Ovary (tissue), 9 donors: ENCODE data around the gene JAG2. TPM values are rescaled to one million over a fixed set of nuclear protein-coding genes. Genes with fewer than 3 reads are reported as not detected.

ENCODE experiments used
- DNase-seq, 5 donors: peaks; one replicate each; pipeline ENCODE4 v3.0.0-alpha.2; 2019 to 2020
- H3K27ac ChIP-seq, 2 donors: fragments of 200-600 bp; one replicate each; pipeline versions ENCODE4 v1.5.1 to v1.8.0; 2019 to 2022
- H3K27me3 ChIP-seq: fragments of 200-600 bp; one replicate; pipeline ENCODE4 v1.8.0; 2022
- H3K36me3 ChIP-seq: fragments of 200-600 bp; sonication (generic); one replicate; pipeline ENCODE4 v1.5.1; 2019
- H3K4me1 ChIP-seq: one replicate; pipeline ENCODE4 v1.8.1; 2013; ENCODE audit warnings: mild to moderate bottlenecking, moderate library complexity; ENCODE audit not compliant: insufficient read depth
- H3K4me3 ChIP-seq: fragments of 200-600 bp; sonication (generic); one replicate; pipeline ENCODE4 v1.5.1; 2017
- H3K9me3 ChIP-seq, 2 donors: fragments of 200-600 bp in 1 of 2; sonication (generic) in 1 of 2; one replicate each; pipeline versions ENCODE4 v1.5.1 to v1.8.1; 2013 to 2019; ENCODE audit warnings: mild to moderate bottlenecking in 1 of 2, moderate library complexity in 1 of 2
- CTCF ChIP-seq, 3 donors: fragments of 450-650 bp in 2 of 3; fragments of 200-600 bp in 1 of 3; IDR thresholded peaks; one replicate each; pipeline versions ENCODE4 v1.5.1 to v1.8.0; 2016 to 2022; ENCODE audit warnings: antibody characterized with exemption in 3 of 3, mild to moderate bottlenecking in 1 of 3
- EP300 ChIP-seq: sonication (generic); formaldehyde crosslinking; IDR thresholded peaks from one replicate; pipeline ENCODE4 v1.6.1; 2017; ENCODE audit warnings: antibody characterized with exemption
- POLR2A ChIP-seq: fragments of 450-650 bp; IDR thresholded peaks from one replicate; pipeline ENCODE4 v1.6.1; 2017; ENCODE audit warnings: antibody characterized with exemption, mild to moderate bottlenecking, moderate library complexity
- WGBS, 3 donors: extraction: QIAGEN DNeasy Blood & Tissue Kit in 1 of 3; methylation state at CpG; one replicate each; pipeline versions ENCODE4 v1.1.5 to v1.1.7; 2013 to 2017; 5-methylcytosine and 5-hydroxymethylcytosine counted together
- intact Hi-C, 4 donors: fragments of 100-400 bp; cut with DNase I; formaldehyde crosslinking; loops; one replicate each; pipeline versions ENCODE4 v1.11.0 to v1.15.1; 2022 to 2023
- polyA plus RNA-seq, 2 donors: library from polyadenylated mRNA; stranded (reverse); fragments of 200-250 nt in 1 of 2; fragments of 350-450 nt in 1 of 2; fragmentation: Illumina TruSeq in 1 of 2; extraction: RNeasy Lipid Tissue Mini Kit (QIAGEN cat#74804) in 1 of 2; gene quantifications; one replicate each; pipeline ENCODE4 v1.2.3, GENCODE V29; 2013 to 2014
- total RNA-seq, 7 donors: library from RNA; depleted of rRNA in 2 of 7; stranded (reverse); fragments of >200 nt in 2 of 7; fragmentation: NEBNext Ultra II Directional in 3 of 7; extraction: Animal tissue kit (Norgen Biotek cat#: 25700) in 3 of 7; gene quantifications; one replicate each; pipeline versions ENCODE4 v1.1.0 to v1.2.4, GENCODE V29; 2016 to 2023
- donor health status: DM: no; HTN: no; CAD: no; lungs with moderate emphysema.
- donor health status: DM: no; HTN: no; CAD: no.
- donor health status: Bipolar disorder and iron deficiency.
- donor health status: DM: yes; HTN: yes; CAD: no.
- donor health status: DM: no; HTN: no; CAD: no.
- donor health status: DM: yes; HTN: yes; CAD: no.

JAG2 gene
- total and polyA plus RNA-seq, 9 donors = 0.78 to 10.2 (median 6.5) TPM

DNA sequence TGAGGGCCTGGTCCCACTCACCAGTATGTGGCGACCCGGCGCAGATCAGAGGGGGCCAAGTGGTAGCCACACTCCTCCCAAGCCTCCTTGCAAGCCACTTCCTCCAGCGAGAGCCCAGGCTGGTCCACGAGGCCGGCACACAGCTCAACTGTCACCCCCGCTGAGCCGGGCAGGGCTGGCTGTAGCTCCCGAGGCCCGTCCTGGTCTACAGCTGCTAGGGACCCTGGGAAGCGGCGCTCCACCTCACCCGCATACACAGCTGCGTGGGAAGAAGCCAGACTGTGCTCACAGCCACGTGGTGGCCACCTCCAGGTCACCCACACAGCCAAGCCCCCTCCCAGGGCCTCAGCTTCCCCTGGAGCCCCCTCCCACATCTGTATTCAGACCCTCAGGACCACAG is 7.9 kb upstream of the JAG2 start:
- intact Hi-C loops = no loop called here
- H3K36me3 ChIP-seq = no peaks in the 10 kb centered on the region
- 68 to 81% (median 79%) methylated on average over 15 of the region's 15 CpGs for WGBS, 3 donors
- no peak overlapping the region for H3K27ac ChIP-seq
- H3K4me3 ChIP-seq = no peak overlapping the region
- no peak for TF ChIP-seq CTCF (IDR thresholded peaks at IDR 0.05)
- TF ChIP-seq EP300 = no peak
- TF ChIP-seq POLR2A = no peak
- DNase-seq = no peak
- no peaks in the 10 kb centered on the region for H3K27me3 ChIP-seq
- H3K4me1 ChIP-seq = peaks cover 2% of the 10 kb centered on the region
- no peaks in the 10 kb centered on the region for H3K9me3 ChIP-seq

DNA sequence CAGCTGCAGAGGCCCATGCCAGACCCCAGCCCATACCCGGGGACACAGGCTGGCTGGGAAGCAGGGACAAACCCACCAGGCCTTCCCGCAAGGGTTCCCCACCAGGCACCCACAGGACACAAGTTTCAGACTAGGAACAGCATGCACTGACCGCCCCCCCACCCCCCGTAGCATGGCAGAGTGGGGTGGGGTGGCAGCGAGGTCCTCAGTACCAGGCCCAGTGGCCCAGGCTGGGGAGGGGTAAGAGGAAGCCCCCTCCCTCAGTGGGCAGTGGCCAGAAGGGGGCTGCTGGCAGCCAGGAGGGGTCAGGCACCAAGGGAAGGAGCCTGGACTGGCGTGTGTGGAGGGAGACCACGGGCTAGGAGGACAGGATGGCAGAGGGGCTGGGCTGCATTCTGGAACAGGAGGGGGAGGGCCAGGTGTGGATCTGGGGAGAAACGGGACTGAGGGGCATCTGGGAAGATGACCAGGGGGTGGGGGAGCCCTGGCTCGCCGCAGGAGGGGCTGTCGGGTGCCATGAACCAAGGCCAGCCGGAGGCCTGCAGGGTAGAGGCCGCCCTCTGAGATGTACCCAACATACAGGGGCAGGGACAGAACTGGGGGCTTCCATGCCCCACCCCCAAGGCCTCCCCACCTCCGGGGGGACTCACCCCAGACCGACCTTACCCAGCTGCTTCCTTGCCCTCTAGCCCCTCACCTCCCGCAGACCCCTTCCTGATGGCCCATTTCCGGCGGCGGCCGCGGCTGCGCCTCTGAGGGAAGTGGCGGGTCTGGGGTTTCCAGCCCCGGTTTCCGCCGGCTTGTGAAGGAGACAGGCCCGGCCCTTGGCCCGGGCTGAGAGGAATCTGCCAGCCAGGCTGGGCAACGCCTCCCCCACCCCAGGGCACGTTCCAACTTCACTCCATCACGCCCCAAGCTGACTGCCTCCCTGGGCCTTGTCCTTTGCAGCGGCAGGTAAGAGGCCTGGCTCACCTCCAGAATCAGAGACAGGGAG is 5.6 kb upstream of the JAG2 start:
- WGBS, 3 donors = 82 to 88% (median 88%) methylated on average over 30 to 32 of the region's 32 CpGs
- H3K4me1 ChIP-seq = no peaks in the 10 kb centered on the region
- no peak overlapping the region for H3K4me3 ChIP-seq
- no peak overlapping the region for H3K27ac ChIP-seq
- TF ChIP-seq EP300 = no peak
- no peak for TF ChIP-seq CTCF (IDR thresholded peaks at IDR 0.05)
- no peak for TF ChIP-seq POLR2A
- DNase-seq = no peak
- intact Hi-C loops = no loop called here
- no peaks in the 10 kb centered on the region for H3K9me3 ChIP-seq
- no peaks in the 10 kb centered on the region for H3K36me3 ChIP-seq
- H3K27me3 ChIP-seq = no peaks in the 10 kb centered on the region

DNA sequence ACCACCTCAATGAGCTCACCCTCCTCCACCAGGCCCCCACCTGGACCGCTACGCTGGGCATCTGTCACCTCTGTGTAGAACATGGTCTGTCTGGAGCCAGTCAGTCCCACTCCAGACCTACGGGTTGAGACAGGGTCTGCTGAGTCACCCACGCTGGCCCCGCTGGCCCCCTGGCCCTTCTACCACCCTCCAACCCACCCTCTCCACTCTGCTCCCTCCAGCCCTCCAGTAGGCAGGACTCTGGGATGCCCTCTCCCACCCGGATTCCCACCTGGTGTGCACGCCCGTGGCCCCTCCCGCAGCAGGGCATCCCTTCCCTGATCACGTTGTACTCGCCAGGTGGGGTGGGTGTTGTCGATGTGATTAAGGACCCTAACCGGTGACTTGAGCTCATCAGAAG is 4.6 kb upstream of the JAG2 start:
- 86 to 92% (median 88%) methylated on average over 13 of the region's 13 CpGs for WGBS, 3 donors
- intact Hi-C loops = no loop called here
- Histone ChIP-seq H3K27ac (no peak overlapping the region), H3K36me3 (no peaks in the 10 kb centered on the region), H3K27me3 (no peaks in the 10 kb centered on the region), H3K4me1 (no peaks in the 10 kb centered on the region), H3K4me3 (no peak overlapping the region), H3K9me3 (no peaks in the 10 kb centered on the region)
- DNase-seq = no peak
- TF ChIP-seq EP300 = no peak

GRCh38 chr14:105172476-105172875 is 3.9 kb upstream of the JAG2 start:
- Histone ChIP-seq H3K9me3 (no peaks in the 10 kb centered on the region), H3K4me3 (no peak overlapping the region), H3K27ac (no peak overlapping the region), H3K4me1 (peaks cover 4% of the 10 kb centered on the region), H3K27me3 (no peaks in the 10 kb centered on the region), H3K36me3 (no peaks in the 10 kb centered on the region)
- no peak for TF ChIP-seq POLR2A
- no peak for TF ChIP-seq CTCF (IDR thresholded peaks at IDR 0.05)
- TF ChIP-seq EP300 = no peak
- intact Hi-C loops = no loop called here
- WGBS, 3 donors = 49 to 59% (median 58%) methylated on average over 4 to 7 of the region's 7 CpGs
- no peak for DNase-seq
